ENCODE data around the gene KRT74.

Gene KRT74

DNA sequence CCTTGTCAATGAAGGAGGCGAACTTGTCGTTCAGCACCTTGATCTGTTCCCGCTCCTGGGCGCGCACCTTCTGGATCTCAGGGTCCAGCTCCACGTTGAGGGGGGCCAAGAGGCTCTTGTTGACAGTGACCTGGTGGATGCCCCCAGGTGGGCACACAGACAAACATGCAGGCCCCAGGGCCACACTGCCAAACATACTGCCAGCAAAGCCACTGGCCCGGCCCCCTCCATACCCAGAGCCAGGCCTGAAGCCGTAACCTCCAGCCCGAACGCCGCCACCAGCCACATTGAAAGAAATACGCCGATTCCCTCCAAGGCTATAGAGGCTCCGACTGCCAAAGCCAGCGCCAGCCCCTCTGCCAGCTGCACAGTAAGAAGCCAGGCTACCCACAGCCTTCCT is 337 bp downstream of the KRT74 start:
- H3K27me3 ChIP-seq (ENCODE audit: insufficient read depth, poor library complexity, severe bottlenecking): no peaks in the 10 kb centered on the region

DNA sequence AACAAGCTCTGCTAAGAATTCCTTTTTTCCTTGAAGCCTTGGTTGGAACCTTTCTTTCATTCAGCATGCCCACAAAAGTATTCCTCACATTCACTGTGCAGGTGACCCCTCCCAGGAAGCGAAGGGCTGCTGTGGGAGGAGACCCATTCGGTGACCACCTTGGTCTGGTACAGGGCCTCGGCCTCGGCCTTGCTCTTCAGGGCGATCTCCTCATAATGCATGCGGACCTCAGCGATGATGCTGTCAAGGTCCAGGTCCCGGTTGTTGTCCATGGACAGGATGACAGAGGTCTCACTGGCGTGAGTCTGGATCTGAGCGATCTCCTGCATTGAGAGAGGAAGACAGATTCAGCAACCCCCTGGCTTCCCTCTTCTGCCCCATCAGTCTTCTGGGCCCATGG is 3.1 kb downstream of the KRT74 start:
- H3K4me3 ChIP-seq (ENCODE audit: severe bottlenecking): no peak overlapping the region
- no peak overlapping the region for H3K27ac ChIP-seq (ENCODE audit: poor library complexity, severe bottlenecking)
- TF ChIP-seq, protein P1, sequence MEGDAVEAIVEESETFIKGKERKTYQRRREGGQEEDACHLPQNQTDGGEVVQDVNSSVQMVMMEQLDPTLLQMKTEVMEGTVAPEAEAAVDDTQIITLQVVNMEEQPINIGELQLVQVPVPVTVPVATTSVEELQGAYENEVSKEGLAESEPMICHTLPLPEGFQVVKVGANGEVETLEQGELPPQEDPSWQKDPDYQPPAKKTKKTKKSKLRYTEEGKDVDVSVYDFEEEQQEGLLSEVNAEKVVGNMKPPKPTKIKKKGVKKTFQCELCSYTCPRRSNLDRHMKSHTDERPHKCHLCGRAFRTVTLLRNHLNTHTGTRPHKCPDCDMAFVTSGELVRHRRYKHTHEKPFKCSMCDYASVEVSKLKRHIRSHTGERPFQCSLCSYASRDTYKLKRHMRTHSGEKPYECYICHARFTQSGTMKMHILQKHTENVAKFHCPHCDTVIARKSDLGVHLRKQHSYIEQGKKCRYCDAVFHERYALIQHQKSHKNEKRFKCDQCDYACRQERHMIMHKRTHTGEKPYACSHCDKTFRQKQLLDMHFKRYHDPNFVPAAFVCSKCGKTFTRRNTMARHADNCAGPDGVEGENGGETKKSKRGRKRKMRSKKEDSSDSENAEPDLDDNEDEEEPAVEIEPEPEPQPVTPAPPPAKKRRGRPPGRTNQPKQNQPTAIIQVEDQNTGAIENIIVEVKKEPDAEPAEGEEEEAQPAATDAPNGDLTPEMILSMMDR (IDR thresholded peaks at IDR 0.05; ENCODE audit: poor library complexity, severe bottlenecking): no peak
- no peaks in the 10 kb centered on the region for H3K9me3 ChIP-seq (ENCODE audit: severe bottlenecking)
- ATAC-seq (ENCODE audit: low read depth): no peak
- H3K36me3 ChIP-seq (ENCODE audit: low read depth): no peaks in the 10 kb centered on the region
- H3K4me1 ChIP-seq (ENCODE audit: insufficient read depth, poor library complexity, severe bottlenecking): no peaks in the 10 kb centered on the region
- DNase-seq (ENCODE audit: low spot score): no peak
- no peaks in the 10 kb centered on the region for H3K27me3 ChIP-seq (ENCODE audit: insufficient read depth, poor library complexity, severe bottlenecking)

More for the DNA sequence above, 337 bp downstream of the KRT74 start:
- ATAC-seq (ENCODE audit: low read depth): no peak
- Histone ChIP-seq H3K4me3 (ENCODE audit: severe bottlenecking) (no peak overlapping the region), H3K9me3 (ENCODE audit: severe bottlenecking) (no peaks in the 10 kb centered on the region), H3K27ac (ENCODE audit: poor library complexity, severe bottlenecking) (no peak overlapping the region), H3K4me1 (ENCODE audit: insufficient read depth, poor library complexity, severe bottlenecking) (no peaks in the 10 kb centered on the region), H3K36me3 (ENCODE audit: low read depth) (no peaks in the 10 kb centered on the region)
- no peak for DNase-seq (ENCODE audit: low spot score)
- TF ChIP-seq, protein P1 (IDR thresholded peaks at IDR 0.05; ENCODE audit: poor library complexity, severe bottlenecking): no peak

DNA sequence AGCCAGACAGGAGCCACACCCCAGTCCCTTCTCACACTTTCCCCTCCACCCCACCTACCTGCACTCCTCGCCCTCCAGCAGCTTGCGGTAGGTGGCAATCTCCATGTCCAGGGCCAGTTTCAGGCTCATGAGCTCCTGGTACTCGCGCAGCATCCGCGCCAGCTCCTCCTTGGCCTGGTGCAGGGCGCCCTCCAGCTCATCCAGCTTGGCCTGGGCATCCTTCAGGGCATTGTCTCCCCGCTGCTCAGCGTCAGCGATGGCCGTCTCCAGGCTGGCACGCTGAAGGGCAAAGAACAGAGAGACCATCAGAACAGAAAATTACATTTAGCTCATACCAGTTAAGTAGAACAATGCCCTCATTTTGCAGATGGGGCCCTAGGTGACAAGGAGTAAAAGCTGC is 5.5 kb downstream of the KRT74 start:
- Histone ChIP-seq H3K27ac (ENCODE audit: poor library complexity, severe bottlenecking) (no peak overlapping the region), H3K36me3 (ENCODE audit: low read depth) (no peaks in the 10 kb centered on the region), H3K27me3 (ENCODE audit: insufficient read depth, poor library complexity, severe bottlenecking) (no peaks in the 10 kb centered on the region), H3K4me3 (ENCODE audit: severe bottlenecking) (no peak overlapping the region), H3K4me1 (ENCODE audit: insufficient read depth, poor library complexity, severe bottlenecking) (no peaks in the 10 kb centered on the region), H3K9me3 (ENCODE audit: severe bottlenecking) (no peaks in the 10 kb centered on the region)
- TF ChIP-seq, protein P1 (IDR thresholded peaks at IDR 0.05; ENCODE audit: poor library complexity, severe bottlenecking): no peak
- ATAC-seq (ENCODE audit: low read depth): no peak
- DNase-seq (ENCODE audit: low spot score): no peak

DNA sequence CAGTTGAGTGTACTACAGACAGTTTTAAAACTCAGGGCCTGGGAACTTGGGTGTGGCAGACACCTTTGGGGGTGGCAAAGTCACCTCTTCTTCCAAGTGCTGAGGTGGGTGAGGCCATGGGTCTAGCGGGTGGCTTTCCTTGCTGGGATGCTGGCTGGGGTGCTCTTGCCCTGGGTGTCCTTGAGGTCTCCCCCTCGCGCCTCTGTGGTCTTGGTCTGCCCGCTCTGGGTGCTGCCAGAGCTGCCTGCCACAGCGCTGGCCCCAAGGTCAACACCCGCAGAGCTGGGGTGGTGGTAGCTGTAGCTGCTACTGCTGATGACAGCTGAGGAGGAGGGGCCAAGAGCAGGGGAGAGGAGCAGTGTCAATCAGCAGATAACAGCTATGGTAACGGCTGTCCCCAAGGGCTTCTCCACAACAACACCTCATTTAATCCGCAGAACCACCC is 6.8 kb downstream of the KRT74 start:
- Histone ChIP-seq H3K36me3 (ENCODE audit: low read depth) (no peaks in the 10 kb centered on the region), H3K4me3 (ENCODE audit: severe bottlenecking) (no peak overlapping the region), H3K27me3 (ENCODE audit: insufficient read depth, poor library complexity, severe bottlenecking) (no peaks in the 10 kb centered on the region), H3K27ac (ENCODE audit: poor library complexity, severe bottlenecking) (no peak overlapping the region), H3K4me1 (ENCODE audit: insufficient read depth, poor library complexity, severe bottlenecking) (no peaks in the 10 kb centered on the region), H3K9me3 (ENCODE audit: severe bottlenecking) (no peaks in the 10 kb centered on the region)
- no peak for DNase-seq (ENCODE audit: low spot score)
- TF ChIP-seq, protein P1 (IDR thresholded peaks at IDR 0.05; ENCODE audit: poor library complexity, severe bottlenecking): no peak
- ATAC-seq (ENCODE audit: low read depth): no peak

DNA sequence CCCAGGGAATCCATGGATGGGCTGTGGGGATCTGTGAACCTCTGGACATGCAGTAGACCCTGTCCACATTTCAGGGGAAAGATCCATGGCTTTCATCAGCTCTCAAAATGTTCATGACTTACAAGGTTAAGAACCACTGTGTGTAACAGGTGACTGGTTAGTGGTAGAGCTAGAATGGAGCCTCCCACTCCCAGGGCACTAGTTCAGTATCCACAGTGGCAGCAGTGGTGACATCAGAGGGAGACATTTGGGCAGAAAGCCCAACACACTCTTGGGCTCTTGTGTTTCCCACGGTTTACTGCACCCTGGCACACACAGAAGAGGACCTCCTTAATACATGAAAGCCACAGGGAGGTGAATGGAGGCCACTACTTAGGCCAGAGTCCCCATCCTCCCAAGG is 9.1 kb downstream of the KRT74 start:
- Histone ChIP-seq H3K27ac (ENCODE audit: poor library complexity, severe bottlenecking) (no peak overlapping the region), H3K36me3 (ENCODE audit: low read depth) (no peaks in the 10 kb centered on the region), H3K4me3 (ENCODE audit: severe bottlenecking) (no peak overlapping the region), H3K27me3 (ENCODE audit: insufficient read depth, poor library complexity, severe bottlenecking) (no peaks in the 10 kb centered on the region), H3K9me3 (ENCODE audit: severe bottlenecking) (no peaks in the 10 kb centered on the region), H3K4me1 (ENCODE audit: insufficient read depth, poor library complexity, severe bottlenecking) (no peaks in the 10 kb centered on the region)
- TF ChIP-seq, protein P1 (IDR thresholded peaks at IDR 0.05; ENCODE audit: poor library complexity, severe bottlenecking): no peak
- DNase-seq (ENCODE audit: low spot score) (no peak), ATAC-seq (ENCODE audit: low read depth) (no peak)

All from RWPE2 (cell line).